DND-41 (cell line): ENCODE data around the gene RIPOR1.

Experiments
- CTCF ChIP-seq: IDR thresholded peaks from 2 replicates; pipeline ENCODE4 v1.5.1; 2012; ENCODE audit warnings: borderline replicate concordance, low read length, moderate library complexity, mild to moderate bottlenecking; ENCODE audit not compliant: poor library complexity, severe bottlenecking; ENCODE audit errors: extremely low read depth
- EZH2 ChIP-seq: IDR thresholded peaks from 3 replicates; pipeline ENCODE4 v1.6.1; 2012; ENCODE audit warnings: borderline replicate concordance, low read depth, mild to moderate bottlenecking, moderate library complexity, low read length, inconsistent platforms; ENCODE audit not compliant: severe bottlenecking

DNA sequence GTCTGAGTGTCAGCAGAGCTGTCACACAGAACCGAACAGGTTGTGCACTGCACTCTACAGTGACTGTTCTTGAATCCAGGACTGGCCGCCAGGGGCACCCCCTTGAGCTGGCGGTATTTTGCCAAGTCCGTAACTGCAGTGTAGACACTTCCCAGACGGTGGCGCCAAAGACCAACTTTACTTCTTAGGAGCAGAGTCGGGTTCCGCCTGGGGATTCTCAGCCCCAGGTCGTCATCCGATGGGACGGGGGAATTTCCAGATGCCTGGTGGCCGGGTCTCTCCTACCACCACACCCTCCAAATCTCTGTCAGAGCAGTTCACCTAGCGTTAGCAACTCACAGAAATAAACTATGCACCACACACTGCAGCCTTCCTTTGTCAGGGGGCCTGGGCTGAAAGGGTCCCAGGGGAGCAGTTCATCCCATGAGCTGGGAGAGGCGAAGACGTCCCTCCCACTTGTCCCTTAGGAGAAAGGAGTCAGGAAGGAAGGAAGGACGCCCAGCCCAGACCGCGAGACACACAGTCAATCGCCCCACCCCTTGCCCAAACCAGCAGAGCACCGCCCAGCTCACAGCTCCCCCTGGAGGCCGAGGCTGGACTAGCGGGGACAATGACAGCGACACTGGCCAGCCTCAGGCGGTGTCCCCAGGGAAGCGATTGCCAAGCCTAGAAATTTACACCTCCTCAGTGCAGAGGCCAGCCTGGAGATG, 7.4 kb upstream of the RIPOR1 start:
- peak; percentile 98 for TF ChIP-seq CTCF
- TF ChIP-seq EZH2, result no peak
